Choroid plexus epithelial cell (primary cell): Measurements from ENCODE around the gene DPH3.

Experiments
- DNase-seq: peaks from one replicate; pipeline ENCODE4 v3.0.0-alpha.2; 2010; ENCODE audit warnings: low read depth
- H3K4me3 ChIP-seq: 2 replicates; pipeline ENCODE4 v1.5.1; 2011; ENCODE audit warnings: low read depth, mild to moderate bottlenecking, control low read depth, low read length, moderate library complexity
- TF ChIP-seq, protein P1 (sequence below): conservative IDR thresholded peaks from 2 replicates; pipeline ENCODE4 v1.5.1; 2011; ENCODE audit warnings: low read depth, mild to moderate bottlenecking, control low read depth, inconsistent platforms, low read length, moderate library complexity

Gene DPH3

GRCh38 chr3:16300307-16300706 is 35.6 kb upstream of the DPH3 start:
- TF ChIP-seq, protein P1, sequence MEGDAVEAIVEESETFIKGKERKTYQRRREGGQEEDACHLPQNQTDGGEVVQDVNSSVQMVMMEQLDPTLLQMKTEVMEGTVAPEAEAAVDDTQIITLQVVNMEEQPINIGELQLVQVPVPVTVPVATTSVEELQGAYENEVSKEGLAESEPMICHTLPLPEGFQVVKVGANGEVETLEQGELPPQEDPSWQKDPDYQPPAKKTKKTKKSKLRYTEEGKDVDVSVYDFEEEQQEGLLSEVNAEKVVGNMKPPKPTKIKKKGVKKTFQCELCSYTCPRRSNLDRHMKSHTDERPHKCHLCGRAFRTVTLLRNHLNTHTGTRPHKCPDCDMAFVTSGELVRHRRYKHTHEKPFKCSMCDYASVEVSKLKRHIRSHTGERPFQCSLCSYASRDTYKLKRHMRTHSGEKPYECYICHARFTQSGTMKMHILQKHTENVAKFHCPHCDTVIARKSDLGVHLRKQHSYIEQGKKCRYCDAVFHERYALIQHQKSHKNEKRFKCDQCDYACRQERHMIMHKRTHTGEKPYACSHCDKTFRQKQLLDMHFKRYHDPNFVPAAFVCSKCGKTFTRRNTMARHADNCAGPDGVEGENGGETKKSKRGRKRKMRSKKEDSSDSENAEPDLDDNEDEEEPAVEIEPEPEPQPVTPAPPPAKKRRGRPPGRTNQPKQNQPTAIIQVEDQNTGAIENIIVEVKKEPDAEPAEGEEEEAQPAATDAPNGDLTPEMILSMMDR = no peak
- no peak for DNase-seq
- H3K4me3 ChIP-seq = no peak overlapping the region

- no peak for DNase-seq
- no peak overlapping the region for H3K4me3 ChIP-seq
- TF ChIP-seq, protein P1 = no peak
Measured at GRCh38 chr3:16299746-16300145, 35.0 kb upstream of the DPH3 start.

DNA sequence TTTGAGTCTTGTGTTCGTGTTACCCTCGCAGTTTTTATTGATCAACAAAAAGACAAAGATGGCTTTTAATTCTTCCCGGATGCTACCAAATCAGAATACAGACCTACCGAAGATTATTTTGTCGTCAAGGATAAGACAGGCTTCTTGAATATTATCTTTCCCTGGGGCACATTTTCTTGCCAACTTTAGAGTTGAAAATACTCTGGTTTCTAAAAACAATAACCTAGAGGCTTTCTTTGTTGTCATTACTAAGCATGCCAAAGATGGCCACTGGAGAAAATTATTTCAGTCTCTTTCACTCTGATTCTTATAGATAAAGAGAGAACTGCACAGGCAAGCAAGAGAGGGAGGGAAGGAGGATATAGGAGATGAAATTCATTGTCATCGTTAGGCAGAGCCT is 34.1 kb upstream of the DPH3 start:
- TF ChIP-seq, protein P1 = no peak
- H3K4me3 ChIP-seq = no peak overlapping the region
- no peak for DNase-seq

- no peak overlapping the region for H3K4me3 ChIP-seq
- TF ChIP-seq, protein P1 = no peak
- DNase-seq = no peak
Measured at GRCh38 chr3:16297997-16298885, 33.5 kb upstream of the DPH3 start.

GRCh38 chr3:16295298-16295890 is 30.7 kb upstream of the DPH3 start:
- no peak for DNase-seq
- TF ChIP-seq, protein P1 = no peak
- H3K4me3 ChIP-seq = no peak overlapping the region

- TF ChIP-seq, protein P1 = no peak
- H3K4me3 ChIP-seq = no peak overlapping the region
- no peak for DNase-seq
Measured at GRCh38 chr3:16294844-16295243, 30.1 kb upstream of the DPH3 start.
